ENCODE results near the gene RNF208. TPM values are rescaled to one million over a fixed set of nuclear protein-coding genes. Genes with fewer than 3 reads are reported as not detected.

RNF208 gene
- total RNA-seq, 1 donor from 2014 or later = 6.7 TPM

DNA sequence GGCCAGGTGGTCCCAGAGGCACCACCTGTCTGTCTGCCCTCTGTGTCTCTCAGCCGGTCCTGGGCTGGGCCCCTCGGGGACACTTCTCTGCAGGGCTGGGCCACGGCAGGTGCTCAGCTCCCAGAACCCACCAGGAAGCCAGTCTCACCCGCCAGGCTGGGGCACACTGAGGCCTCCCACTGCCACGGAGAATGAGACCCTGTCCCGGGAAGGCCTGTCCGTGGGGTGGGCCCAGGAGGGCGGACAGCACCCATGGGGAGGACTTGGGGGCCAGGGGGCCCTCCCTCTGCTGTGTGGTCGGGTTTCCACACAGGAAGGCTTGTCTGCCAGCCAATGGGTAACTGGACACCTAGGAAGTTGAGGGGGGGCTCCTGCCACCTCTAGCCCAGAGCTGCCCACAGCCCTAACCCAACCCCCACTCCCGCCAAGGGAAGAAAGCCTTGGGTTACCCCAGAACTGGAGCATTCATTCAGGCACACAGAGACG lies 14.9 kb upstream of the RNF208 start:
- no peak for DNase-seq
- no peak overlapping the region for H3K27ac ChIP-seq
- peaks cover under 1% of the 10 kb centered on the region for H3K36me3 ChIP-seq
- intact Hi-C loops (cut with DNase I) = no loop called here
- H3K4me1 ChIP-seq = peaks cover 26% of the 10 kb centered on the region
- H3K9me3 ChIP-seq = no peaks in the 10 kb centered on the region
- no peak for ATAC-seq
- no peak overlapping the region for H3K4me3 ChIP-seq
- H3K27me3 ChIP-seq = peaks cover 22% of the 10 kb centered on the region
- TF ChIP-seq CTCF (IDR thresholded peaks at IDR 0.05) = no peak

DNA sequence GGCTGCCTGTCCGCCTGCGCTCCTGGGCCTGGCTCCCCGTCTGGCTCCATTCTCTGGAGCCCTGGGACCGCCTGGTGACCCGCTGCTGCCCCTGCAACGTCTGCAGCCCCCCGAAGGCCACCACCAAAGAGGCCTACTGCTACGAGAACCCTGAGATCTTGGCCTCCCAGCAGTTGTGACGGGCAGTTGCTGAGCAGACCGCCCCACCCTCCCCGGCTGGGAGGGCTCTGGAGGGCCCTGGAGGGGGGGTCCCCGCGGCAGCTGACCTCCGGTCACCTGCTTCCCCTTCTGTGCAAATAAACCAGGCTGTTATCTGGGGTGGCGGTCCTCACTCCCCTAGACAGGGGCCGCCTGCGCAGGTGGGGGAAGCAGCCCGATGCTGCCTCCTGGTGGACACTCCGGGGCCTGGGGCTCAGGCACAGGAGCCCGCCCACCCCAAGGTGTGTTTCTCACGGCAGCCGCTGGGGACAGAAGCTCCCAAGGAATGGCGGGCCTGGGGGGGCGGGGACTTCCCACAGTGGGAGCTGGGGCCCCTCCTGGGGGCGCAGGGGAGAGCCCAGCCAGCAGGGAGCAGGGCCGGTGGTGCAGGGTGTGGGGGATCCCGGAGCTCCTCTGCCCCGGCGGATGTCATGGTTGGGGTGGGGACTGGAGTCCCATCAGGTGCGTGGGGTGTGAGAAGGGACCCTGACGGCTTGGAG lies 14.3 kb upstream of the RNF208 start:
- peaks cover 24% of the 10 kb centered on the region for H3K4me1 ChIP-seq

GRCh38 chr9:137235424-137236237 lies 13.6 kb upstream of the RNF208 start:
- DNase-seq (no peak), ATAC-seq (no peak)
- Histone ChIP-seq H3K27ac (no peak overlapping the region), H3K27me3 (peaks cover 34% of the 10 kb centered on the region), H3K9me3 (no peaks in the 10 kb centered on the region), H3K4me3 (no peak overlapping the region), H3K36me3 (no peaks in the 10 kb centered on the region), H3K4me1 (peaks cover 24% of the 10 kb centered on the region)
- TF ChIP-seq CTCF (IDR thresholded peaks at IDR 0.05) = no peak
- intact Hi-C loops (cut with DNase I) = no loop called here

More for the DNA sequence above, 14.3 kb upstream of the RNF208 start:
- intact Hi-C loops (cut with DNase I) = no loop called here
- peak; percentile 96 for TF ChIP-seq CTCF (IDR thresholded peaks at IDR 0.05)
- Histone ChIP-seq H3K36me3 (no peaks in the 10 kb centered on the region), H3K4me3 (no peak overlapping the region), H3K27me3 (peaks cover 27% of the 10 kb centered on the region), H3K9me3 (no peaks in the 10 kb centered on the region), H3K27ac (no peak overlapping the region)
- peak; percentile 94 for DNase-seq
- ATAC-seq = peak; percentile 65

GRCh38 chr9:137234758-137235423 lies 12.9 kb upstream of the RNF208 start:
- no peaks in the 10 kb centered on the region for H3K36me3 ChIP-seq
- H3K4me1 ChIP-seq = peaks cover 22% of the 10 kb centered on the region
- H3K4me3 ChIP-seq = no peak overlapping the region
- ATAC-seq = no peak
- no peak for DNase-seq
- no peaks in the 10 kb centered on the region for H3K9me3 ChIP-seq
- peaks cover 40% of the 10 kb centered on the region for H3K27me3 ChIP-seq
- intact Hi-C loops (cut with DNase I) = no loop called here
- no peak overlapping the region for H3K27ac ChIP-seq
- no peak for TF ChIP-seq CTCF (IDR thresholded peaks at IDR 0.05)

- Histone ChIP-seq H3K9me3 (no peaks in the 10 kb centered on the region), H3K27ac (no peak overlapping the region), H3K36me3 (no peaks in the 10 kb centered on the region), H3K27me3 (peaks cover 47% of the 10 kb centered on the region), H3K4me1 (peaks cover 15% of the 10 kb centered on the region), H3K4me3 (no peak overlapping the region)
- DNase-seq = no peak
- ATAC-seq = no peak
- intact Hi-C loops (cut with DNase I) = no loop called here
- TF ChIP-seq CTCF (IDR thresholded peaks at IDR 0.05) = no peak
Observed at GRCh38 chr9:137234055-137234697, 12.1 kb upstream of the RNF208 start.

All from upper lobe of right lung (tissue), 1 donor.